ENCODE measurements around the gene SLC34A3.
A peak's percentile ranks its signal among the peaks of the same experiment; 100 is the strongest.

Gene SLC34A3

GRCh38 chr9:137230705-137231371, at the start of gene SLC34A3:
Gene SLC34A3 (plus strand): TSS chr9:137230901. CDS start chr9:137231703, 802 bp downstream.
- DNase-seq (ENCODE audit: low read depth in 2 of 2): no peak

GRCh38 chr9:137181680-137182079, 49.0 kb upstream of the SLC34A3 start:
- no peak for DNase-seq (ENCODE audit: low read depth in 2 of 2)

- no peak for DNase-seq (ENCODE audit: low read depth in 2 of 2)
These were observed 47.9 kb upstream of the SLC34A3 start for GRCh38 chr9:137182836-137183235.

GRCh38 chr9:137183980-137184595, 46.6 kb upstream of the SLC34A3 start:
- no peak for DNase-seq (ENCODE audit: low read depth in 2 of 2)

GRCh38 chr9:137184881-137185660, 45.6 kb upstream of the SLC34A3 start:
- no peak for DNase-seq (ENCODE audit: low read depth in 2 of 2)

GRCh38 chr9:137185921-137186320, 44.8 kb upstream of the SLC34A3 start:
- no peak for DNase-seq (ENCODE audit: low read depth in 2 of 2)

GRCh38 chr9:137186385-137186784, 44.3 kb upstream of the SLC34A3 start:
- DNase-seq (ENCODE audit: low read depth in 2 of 2): no peak

GRCh38 chr9:137187386-137187785, 43.3 kb upstream of the SLC34A3 start:
- no peak for DNase-seq (ENCODE audit: low read depth in 2 of 2)

- DNase-seq (ENCODE audit: low read depth in 2 of 2): no peak
These were observed 42.6 kb upstream of the SLC34A3 start for GRCh38 chr9:137188086-137188489.

GRCh38 chr9:137188490-137189296, 42.0 kb upstream of the SLC34A3 start, which contains the start of the genes ANAPC2 and SSNA1:
Gene ANAPC2 (minus strand): TSS chr9:137188560. CDS start chr9:137188532, 28 bp downstream.
Gene SSNA1 (plus strand): TSS chr9:137188676. CDS start chr9:137188727, 51 bp downstream.
- DNase-seq (ENCODE audit: low read depth in 2 of 2): peak; percentile 85 to 93

GRCh38 chr9:137189297-137190295, 41.1 kb upstream of the SLC34A3 start:
- DNase-seq (ENCODE audit: low read depth in 2 of 2): no peak

- DNase-seq (ENCODE audit: low read depth in 2 of 2): no peak
These were observed 40.3 kb upstream of the SLC34A3 start for GRCh38 chr9:137190315-137190856.

GRCh38 chr9:137191245-137191644, 39.5 kb upstream of the SLC34A3 start:
- no peak for DNase-seq (ENCODE audit: low read depth in 2 of 2)

- DNase-seq (ENCODE audit: low read depth in 2 of 2): no peak
These were observed 38.8 kb upstream of the SLC34A3 start for GRCh38 chr9:137191691-137192447.

- DNase-seq (ENCODE audit: low read depth in 2 of 2): no peak
These were observed 38.3 kb upstream of the SLC34A3 start for GRCh38 chr9:137192448-137192780.

GRCh38 chr9:137192859-137193258, 37.8 kb upstream of the SLC34A3 start:
- no peak for DNase-seq (ENCODE audit: low read depth in 2 of 2)

- no peak for DNase-seq (ENCODE audit: low read depth in 2 of 2)
These were observed 36.9 kb upstream of the SLC34A3 start for GRCh38 chr9:137193771-137194170.

- no peak for DNase-seq (ENCODE audit: low read depth in 2 of 2)
These were observed 36.3 kb upstream of the SLC34A3 start for GRCh38 chr9:137194388-137194787.

- no peak for DNase-seq (ENCODE audit: low read depth in 2 of 2)
These were observed 35.8 kb upstream of the SLC34A3 start for GRCh38 chr9:137194909-137195308.

All from stimulated activated CD8-positive, alpha-beta memory T cell treated with anti-CD3 and anti-CD28 coated beads, Interleukin-7, amount 100 ng/mL, for 1 hour (primary cell).